Cardiac septum (tissue), 1 donor: ENCODE results near the gene CTAGE15. TPM values are rescaled to one million over a fixed set of nuclear protein-coding genes. Genes with fewer than 3 reads are reported as not detected.
"Not testable (repeated sequence)": the region's sequence is repeated elsewhere in the genome, so short reads cannot be mapped to it uniquely, and the experiment has no call there.

Experiments
- DNase-seq: peaks from one replicate; pipeline ENCODE4 v3.0.0-alpha.2; 2020; ENCODE audit warnings: low spot score
- intact Hi-C: fragments of 100-400 bp; cut with DNase I; formaldehyde crosslinking; loops from one replicate; pipeline ENCODE4 v1.14.0; 2022
- long read RNA-seq: library from polyadenylated mRNA; unstranded; transcript quantifications from one replicate; pipeline ENCODE4 v2.0.0, GENCODE V29; 2021
- total RNA-seq: library from RNA; stranded (reverse); fragmentation: NEBNext Ultra II Directional; extraction: Animal tissue kit (Norgen Biotek cat#: 25700); gene quantifications from one replicate; pipeline ENCODE4 v1.2.1, GENCODE V29; 2021
- donor health status: DM: no; HTN: no; CAD: no.

The CTAGE15 gene, protein sequence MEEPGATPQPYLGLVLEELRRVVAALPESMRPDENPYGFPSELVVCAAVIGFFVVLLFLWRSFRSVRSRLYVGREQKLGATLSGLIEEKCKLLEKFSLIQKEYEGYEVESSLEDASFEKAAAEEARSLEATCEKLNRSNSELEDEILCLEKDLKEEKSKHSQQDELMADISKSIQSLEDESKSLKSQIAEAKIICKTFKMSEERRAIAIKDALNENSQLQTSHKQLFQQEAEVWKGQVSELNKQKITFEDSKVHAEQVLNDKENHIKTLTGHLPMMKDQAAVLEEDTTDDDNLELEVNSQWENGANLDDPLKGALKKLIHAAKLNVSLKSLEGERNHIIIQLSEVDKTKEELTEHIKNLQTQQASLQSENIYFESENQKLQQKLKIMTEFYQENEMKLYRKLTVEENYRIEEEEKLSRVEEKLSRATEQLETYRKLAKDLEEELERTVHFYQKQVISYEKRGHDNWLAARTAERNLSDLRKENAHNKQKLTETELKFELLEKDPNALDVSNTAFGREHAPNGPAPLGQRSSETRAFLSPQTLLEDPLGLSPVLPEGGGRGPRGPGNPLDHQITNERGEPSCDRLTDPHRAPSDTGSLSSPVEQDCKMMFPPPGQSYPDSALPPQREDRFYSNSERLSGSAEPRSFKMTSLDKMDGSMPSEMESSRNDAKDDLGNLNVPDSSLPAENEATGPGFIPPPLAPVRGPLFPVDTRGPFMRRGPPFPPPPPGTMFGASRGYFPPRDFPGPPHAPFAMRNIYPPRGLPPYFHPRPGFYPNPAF
- not detected for total RNA-seq
- long read RNA-seq = 0 reads

DNA sequence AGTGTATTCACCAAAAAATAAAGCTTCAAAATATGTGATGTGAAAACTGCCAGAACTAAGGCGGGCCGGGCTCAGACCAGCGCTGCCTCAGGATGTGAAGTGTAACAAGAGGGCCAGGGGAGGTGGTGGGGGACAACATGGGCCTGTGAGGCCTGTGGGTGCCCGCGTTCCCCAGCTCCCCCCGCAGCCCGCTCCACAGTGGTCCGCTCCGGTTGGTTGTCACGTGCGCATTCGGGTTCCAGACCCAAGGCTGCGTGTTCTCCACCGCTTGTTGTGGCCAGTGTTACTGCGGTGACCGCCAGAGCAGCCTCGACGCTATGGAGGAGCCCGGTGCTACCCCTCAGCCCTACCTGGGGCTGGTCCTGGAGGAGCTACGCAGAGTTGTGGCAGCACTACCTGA, at the start of gene CTAGE15:
CTAGE15 (plus strand) TSS at position 301 of the 400 bp plus-strand sequence; CDS start at position 318, 17 bp downstream.
- intact Hi-C loops, DNase-seq: not testable (repeated sequence)

DNA sequence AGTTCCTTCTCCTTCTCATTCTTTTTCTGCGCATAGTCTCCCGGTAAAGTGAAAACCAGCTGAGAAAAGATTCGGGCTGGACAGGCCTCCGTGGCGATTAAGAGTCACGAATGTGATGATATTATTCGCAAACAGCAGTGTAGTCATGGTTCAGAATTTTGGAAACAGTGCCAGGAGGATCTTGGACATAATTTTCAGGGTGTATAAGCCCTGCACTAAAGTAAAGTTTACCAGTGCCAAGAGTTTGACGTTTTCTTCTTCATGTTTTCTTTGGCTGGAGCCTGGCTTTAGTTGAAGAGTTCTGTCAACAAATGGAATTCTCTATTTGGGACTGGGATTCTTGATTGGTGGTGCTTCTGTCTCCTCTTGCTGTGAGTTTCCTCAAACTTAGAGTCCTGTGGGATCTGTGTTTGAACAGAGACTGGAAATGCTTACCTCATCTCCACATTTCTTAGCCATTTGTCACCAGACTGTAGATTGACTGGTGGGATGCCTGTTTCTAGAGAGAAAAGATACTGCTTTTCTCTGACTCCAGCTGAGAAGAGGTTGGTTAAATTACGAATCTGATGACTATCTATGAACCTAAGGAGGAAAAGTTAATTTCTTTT, 49.2 kb upstream of the CTAGE15 start:
- DNase-seq, intact Hi-C loops: not testable (repeated sequence)

DNA sequence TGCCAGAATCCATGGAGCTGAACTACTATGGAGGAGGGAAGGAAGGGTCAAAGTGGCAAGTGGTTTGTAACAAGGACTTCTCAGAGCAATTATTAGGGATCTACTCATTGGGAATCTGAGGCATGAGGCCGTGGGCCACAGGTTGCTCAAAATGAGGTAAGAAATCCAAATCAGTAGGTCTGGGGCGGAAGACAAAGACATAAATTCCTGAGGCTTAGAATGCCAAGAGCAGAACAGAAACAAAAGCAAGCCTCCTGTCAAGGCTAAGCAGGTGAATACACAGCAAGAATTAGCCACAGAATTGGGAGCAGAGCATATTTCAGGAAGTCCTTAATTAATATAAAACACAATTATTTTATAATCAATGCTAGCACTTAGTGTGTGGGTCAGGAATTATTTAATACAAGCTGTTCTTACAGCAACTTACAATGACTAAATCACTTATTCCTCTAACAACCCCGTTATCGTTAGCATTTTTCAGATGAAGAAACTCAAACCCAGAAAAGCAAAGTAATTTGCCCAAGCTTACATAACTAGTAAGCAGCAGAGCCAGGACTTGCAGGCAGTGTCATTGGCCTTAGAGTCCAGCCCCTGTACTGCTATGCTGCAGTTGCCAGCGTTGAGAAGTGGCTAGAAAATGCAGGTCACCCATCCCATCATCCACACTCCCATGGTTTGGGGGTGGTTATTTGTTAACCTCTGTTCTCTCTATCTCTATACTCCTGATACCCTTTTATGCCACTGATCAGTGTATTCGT, 40.3 kb upstream of the CTAGE15 start:
- not testable (repeated sequence) for DNase-seq

DNA sequence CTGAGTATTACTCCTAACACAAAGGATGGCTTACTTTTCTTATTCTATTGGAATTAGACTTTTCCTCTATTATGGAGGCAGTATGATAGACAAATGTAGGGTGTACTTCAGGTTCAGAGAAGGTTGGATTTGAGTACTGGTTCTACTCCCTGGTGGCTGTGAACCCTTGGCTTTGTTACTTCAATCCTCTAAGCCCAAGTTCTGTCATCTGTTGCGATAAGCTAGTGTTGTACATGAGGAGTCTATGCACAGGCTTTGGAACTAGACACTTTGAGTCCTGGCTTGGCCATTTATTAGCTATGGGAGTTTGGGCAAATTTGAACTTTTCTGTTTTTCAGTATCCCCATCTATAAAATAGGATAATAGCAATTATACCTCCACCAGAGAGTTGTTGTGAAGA, 39.7 kb upstream of the CTAGE15 start:
- intact Hi-C loops, DNase-seq: not testable (repeated sequence)

More for the DNA sequence above, 40.3 kb upstream of the CTAGE15 start:
- intact Hi-C loops = not testable (repeated sequence)

DNA sequence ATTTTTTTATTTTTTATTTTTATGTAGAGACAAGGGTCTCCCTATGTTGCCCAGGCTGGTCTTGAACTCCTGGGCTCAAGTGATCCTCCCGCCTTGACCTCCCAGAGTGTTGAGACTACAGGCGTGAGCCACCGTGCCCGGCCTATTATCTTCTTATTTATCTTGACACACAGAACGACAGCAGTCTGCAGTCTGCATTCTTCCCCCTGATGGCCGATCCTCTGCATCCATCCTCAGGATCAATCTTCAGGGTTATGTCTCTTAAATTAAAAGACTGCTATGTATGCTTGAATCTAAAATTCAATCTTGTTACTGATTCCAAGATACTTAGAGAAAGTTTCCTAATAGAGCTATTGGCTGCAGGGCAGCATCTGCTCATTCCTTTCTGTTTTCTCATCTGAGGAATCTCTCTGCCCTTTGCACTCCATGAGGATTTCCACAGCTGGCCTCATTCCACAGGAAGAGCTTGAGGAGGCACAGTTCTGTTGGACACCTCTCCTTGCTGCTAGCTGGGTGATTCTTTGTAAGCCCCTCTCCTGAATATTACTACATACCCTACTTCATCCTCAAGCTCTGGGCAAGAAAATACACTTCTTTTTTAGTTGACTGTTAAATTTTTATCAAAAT, 38.3 kb upstream of the CTAGE15 start:
- intact Hi-C loops, DNase-seq: not testable (repeated sequence)

DNA sequence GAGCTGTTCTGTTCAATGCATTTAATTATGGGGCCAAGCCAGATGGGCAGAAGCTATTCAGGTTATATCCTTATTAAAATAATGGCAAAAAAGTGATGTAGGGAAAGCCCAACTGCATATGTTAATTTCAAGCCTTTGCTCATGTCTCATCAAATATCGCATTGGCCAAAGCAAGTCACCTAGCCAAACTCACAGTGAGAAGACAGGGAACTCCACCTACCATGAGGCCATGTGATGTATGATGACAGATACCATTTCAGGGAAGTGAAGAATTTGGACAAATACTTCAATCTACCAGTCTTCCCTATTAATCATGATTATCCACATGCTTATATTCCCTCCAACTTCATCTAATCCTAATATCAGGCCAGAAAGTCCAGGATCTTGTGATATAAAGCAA, 35.2 kb upstream of the CTAGE15 start:
- intact Hi-C loops, DNase-seq: not testable (repeated sequence)

DNA sequence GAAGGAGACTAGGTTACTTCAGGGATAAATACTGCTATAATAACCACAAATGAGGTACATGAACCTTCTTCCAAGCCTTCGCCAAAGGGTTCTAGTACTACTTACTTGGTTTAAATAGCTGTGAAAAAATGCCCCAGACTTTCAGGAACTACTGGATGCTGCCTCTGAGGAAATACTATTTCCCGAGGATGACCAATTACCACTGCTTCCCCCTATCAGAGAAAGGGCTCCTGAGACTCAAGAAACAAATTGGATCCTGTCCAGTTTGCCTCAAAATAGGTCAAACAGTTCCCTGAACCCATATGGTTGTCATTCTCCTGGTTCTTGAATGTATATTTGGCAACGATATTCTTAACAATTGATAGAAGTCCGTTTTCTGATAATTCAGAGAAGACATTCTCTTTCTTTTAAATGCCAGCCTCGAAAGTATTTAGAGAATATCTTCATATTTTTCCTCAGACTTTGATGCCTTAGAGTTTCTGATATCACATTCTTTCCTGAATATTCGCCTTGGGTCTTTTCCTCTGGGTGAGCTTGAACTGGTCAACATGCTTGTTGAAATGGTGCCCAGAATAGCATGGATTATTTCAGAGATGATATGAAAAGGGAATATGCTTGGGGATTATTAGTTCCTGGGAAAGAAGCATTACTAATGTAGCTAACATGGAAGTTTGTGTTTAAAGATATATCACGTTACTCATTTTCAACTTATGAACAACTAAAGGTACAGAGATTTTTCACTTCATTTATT, 28.1 kb upstream of the CTAGE15 start:
- DNase-seq, intact Hi-C loops: not testable (repeated sequence)

DNA sequence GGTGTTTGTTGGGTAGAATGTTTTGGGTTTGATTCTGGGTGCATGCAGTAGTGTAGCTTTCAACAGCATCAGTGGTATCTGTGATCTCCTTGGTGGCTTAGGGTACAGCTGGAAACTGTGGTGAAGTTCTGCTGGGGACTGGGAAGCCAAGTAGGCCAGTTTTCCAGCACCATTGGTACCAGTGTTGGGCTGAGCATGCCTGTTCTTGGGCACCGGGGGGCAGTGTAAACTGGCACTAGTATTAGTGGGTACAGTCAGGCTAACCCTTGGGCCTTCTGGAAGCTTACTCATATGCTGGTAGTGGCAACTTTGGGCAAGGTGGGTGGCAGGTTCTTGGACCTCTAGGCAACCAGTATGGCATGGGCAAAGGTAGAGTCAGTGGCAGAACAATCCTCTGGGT, 15.6 kb upstream of the CTAGE15 start:
- intact Hi-C loops = not testable (repeated sequence)

DNA sequence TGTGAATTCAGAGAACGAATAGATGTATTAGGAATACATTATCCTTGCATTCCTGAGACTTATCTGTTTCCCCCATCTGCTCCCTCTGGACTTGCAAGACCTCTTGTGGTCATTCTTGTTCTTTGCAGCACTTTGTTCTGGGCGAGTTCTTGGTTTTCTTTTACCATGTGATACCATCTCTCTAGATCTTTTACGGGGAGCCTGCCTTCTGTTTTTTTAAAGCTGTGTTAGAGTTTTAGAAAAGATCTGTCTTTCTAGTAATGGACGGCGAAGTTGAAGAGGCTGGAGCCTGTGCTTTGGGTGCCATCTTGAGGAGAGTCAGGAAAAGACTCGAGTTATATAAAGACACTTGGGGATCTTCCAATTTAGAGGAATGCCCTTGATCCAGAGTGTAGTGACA, 8.3 kb upstream of the CTAGE15 start:
- DNase-seq, intact Hi-C loops: not testable (repeated sequence)

More for the DNA sequence above, 15.6 kb upstream of the CTAGE15 start:
- not testable (repeated sequence) for DNase-seq

DNA sequence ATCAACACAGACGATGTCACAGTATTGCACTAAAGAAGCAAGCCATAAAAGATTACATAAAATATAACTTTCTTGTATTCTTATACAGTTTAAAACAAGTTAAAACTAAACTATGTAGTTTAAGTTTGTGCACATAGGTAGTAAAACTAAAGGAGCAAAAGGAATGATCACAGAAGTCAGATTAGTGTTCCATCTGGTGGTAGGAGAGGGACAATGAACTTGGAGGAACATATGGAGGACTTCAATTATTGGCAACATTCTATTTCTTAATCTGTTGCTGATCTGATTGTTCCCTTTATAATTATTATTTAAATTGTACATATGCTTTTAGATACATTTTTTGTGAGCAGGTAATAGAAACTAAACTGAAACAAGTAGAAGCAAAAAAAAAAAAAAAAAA, 5.6 kb upstream of the CTAGE15 start:
- intact Hi-C loops, DNase-seq: not testable (repeated sequence)

DNA sequence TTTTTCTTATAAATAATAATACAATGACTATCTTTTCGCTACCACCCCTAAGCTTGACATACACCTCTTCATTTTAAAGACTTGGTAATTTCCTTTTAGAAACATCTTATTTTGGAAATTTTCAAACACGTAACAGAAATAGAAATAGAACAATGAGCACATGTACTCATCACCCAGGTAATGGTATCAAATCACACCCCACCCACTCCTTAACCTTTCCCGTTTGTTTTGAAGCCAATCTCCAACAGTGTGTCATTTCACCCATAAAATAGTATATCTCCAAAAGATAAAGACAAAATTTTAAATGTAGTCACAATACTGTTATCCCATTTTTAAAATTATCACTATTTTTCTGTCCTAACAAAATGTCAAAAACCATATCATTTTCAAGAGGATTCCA, 16.6 kb downstream of the CTAGE15 start:
- DNase-seq, intact Hi-C loops: not testable (repeated sequence)

DNA sequence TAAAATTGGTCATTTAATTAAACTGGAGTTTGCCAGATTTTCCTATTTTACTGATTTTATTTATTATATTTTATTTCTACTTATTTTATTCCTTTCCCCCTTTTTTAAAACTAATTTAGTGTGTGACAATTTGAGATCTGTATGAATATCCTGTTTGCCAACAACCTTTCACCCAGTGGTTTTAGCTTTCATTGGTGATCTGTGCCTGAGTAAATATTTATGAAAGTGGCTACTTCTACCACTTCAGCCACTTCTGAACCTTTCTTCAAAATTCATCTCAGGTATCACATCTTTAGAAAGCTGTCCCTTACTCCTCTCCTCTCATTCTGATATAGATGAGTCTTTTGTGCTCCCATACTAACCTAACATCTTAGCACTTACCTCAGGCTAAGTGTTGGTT, 18.3 kb downstream of the CTAGE15 start:
- intact Hi-C loops, DNase-seq: not testable (repeated sequence)

DNA sequence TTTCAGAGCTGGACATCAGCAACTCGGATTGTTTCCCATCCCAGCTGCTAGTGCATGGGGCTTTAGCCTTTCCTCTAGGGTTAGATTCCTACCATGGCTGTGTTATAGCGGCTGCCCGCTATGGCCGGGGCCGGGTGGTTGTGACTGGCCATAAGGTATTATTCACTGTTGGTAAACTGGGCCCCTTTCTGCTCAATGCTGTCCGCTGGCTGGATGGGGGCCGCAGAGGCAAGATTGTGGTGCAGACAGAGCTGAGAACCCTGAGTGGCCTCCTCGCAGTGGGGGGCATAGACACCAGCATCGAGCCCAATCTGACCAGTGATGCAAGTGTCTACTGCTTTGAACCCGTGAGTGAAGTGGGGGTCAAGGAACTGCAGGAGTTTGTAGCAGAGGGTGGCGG, 26.5 kb downstream of the CTAGE15 start:
- intact Hi-C loops = not testable (repeated sequence)
- DNase-seq = peak; percentile 14

DNA sequence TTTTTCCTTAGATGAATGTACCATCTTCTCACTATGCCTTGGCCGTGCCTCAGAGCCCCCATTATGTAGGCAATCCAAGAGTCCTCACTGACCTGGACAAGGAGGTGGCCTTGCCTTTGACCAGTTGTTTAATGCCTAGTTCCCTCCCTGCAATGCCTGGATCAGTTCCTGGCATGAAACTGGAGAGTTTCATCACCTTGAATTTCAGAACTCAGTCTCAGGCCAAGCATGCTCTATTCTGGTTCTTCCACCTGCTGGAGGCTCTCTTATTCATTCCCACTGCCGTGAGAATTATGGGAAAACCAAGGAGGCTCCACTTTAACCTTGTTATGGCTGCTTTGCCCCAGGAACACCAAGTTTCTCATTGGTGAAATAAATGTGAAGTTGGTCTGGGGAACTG, 31.9 kb downstream of the CTAGE15 start:
- intact Hi-C loops, DNase-seq: not testable (repeated sequence)

DNA sequence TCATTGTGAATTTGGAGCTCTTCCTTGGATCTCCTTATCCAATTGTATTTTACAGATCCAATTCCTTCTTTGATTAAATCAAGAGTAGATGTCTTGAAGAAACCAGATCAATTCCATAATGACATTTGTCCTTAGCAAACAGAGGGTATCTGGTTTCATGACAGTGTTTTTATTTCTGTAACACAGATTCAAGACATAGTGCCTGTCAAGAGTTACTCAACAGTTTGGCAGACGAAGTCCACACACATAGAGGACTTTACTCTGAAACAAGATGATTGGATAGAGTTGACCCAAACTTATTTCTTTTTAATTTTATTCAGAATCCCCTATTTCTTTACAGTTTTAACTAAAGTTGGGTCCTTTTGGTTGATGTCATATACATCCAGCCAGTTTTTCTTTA, 34.5 kb downstream of the CTAGE15 start:
- intact Hi-C loops, DNase-seq: not testable (repeated sequence)

DNA sequence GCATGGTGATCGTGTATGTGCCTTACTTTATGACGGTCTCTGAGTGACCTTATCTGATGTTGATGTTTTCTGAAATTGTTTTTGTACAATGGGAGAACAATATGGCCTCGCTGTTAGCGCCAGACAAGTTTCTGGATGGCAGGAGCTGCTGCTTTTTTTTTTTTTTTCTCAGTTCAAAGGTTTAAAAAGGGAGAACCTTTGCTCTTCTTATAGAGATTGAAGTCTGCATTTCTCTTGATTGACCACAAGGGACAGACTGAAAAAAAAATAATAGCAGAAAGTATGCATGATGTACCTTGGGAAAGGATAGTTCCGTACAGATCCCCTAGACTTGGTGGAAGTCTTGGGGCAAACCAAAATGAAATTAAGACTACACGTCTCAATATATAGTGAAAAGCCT, 43.9 kb downstream of the CTAGE15 start:
- DNase-seq, intact Hi-C loops: not testable (repeated sequence)

DNA sequence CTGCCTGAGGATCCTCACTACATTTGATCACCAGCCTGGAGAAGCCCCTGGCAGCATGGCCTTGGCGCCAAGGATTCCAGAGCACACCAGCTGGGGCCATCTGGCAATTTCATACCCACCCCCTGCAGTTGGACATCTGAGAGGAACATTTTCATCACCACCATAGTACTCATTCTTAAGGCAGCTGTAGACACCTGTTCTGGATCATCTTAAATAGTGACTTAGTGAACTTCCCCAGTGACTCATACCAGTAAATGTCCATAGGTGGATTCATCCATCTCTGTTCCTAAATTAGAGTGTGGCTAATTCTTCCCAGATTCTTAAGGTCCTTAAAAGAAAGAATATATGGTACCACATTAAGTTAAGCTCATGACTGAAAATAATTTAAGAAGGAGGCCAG, 45.6 kb downstream of the CTAGE15 start:
- intact Hi-C loops, DNase-seq: not testable (repeated sequence)

DNA sequence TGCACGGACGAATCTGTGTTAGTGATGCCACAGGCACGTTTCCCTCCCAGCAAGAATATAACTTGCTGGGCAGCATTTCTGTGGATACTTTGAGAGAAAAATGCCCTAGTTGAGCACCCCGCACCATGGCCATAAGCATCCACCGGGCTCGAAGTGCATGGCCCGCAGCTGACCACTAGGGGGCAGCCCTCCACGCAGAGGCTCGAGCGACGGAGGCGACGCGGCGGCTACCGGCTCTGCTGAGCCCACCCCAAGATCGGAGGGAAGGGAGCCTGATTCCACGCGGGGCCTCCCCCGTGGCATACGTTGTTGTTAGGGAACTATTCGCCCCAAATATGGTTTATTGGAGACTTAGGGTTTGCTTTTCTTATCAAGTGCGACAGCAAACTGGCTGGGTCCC, 48.5 kb downstream of the CTAGE15 start:
- DNase-seq = peak; percentile 76
- intact Hi-C loops = not testable (repeated sequence)
